Measurements from ENCODE around the gene RAB4A.

DNA sequence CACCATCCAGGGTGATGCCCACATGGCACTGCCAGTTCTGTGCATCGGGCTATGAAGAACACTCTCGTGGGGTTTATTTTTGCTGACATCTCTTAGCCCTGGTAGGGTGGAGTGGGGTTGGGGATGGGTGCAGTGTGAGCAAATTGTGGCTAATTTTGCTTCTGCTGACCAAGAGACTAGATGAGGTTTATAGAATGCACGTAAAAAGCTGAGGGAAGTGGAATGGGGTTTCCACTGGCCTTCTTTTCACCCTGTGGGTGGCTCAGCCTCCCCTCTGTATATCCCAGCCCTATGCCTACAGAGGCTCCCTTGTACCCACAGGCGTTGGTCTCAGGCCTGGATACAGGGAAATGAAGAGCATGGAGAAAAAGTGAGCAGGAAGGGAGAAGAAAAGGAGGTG is 44.1 kb upstream of the RAB4A start:
- TF ChIP-seq, protein P1, sequence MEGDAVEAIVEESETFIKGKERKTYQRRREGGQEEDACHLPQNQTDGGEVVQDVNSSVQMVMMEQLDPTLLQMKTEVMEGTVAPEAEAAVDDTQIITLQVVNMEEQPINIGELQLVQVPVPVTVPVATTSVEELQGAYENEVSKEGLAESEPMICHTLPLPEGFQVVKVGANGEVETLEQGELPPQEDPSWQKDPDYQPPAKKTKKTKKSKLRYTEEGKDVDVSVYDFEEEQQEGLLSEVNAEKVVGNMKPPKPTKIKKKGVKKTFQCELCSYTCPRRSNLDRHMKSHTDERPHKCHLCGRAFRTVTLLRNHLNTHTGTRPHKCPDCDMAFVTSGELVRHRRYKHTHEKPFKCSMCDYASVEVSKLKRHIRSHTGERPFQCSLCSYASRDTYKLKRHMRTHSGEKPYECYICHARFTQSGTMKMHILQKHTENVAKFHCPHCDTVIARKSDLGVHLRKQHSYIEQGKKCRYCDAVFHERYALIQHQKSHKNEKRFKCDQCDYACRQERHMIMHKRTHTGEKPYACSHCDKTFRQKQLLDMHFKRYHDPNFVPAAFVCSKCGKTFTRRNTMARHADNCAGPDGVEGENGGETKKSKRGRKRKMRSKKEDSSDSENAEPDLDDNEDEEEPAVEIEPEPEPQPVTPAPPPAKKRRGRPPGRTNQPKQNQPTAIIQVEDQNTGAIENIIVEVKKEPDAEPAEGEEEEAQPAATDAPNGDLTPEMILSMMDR (IDR thresholded peaks at IDR 0.05 in 2 of 3, conservative IDR thresholded peaks at IDR 0.05 in 1 of 3; ENCODE audit: control insufficient read depth in 2 of 3, extremely low read depth in 1 of 3, insufficient read depth in 1 of 3, low read depth in 3 of 3, low read length in 3 of 3): no peak
- no peak for TF ChIP-seq REST (IDR thresholded peaks at IDR 0.05; ENCODE audit: low read depth, low read length)
